Measurements from ENCODE around the gene TMOD2.

The TMOD2 gene

GRCh38 chr15:51751697-51752683, 593 bp downstream of the TMOD2 start:
- Mint-ChIP-seq H3K27ac (no peak overlapping the region), H3K4me3 (peak overlapping the region; percentile 87), H3K27me3 (peaks cover 27% of the 10 kb centered on the region), H3K4me1 (peaks cover 41% of the 10 kb centered on the region), H3K9me3 (no peaks in the 10 kb centered on the region)
- ATAC-seq (peak; percentile 69), DNase-seq (peak in 1 of 2 donors; percentile 18)

GRCh38 chr15:51752888-51753287, 1.5 kb downstream of the TMOD2 start:
- H3K4me1 Mint-ChIP-seq: peaks cover 41% of the 10 kb centered on the region
- ATAC-seq (no peak), DNase-seq (no peak)
- H3K27ac Mint-ChIP-seq: no peak overlapping the region
- peaks cover 27% of the 10 kb centered on the region for H3K27me3 Mint-ChIP-seq
- no peaks in the 10 kb centered on the region for H3K9me3 Mint-ChIP-seq
- H3K4me3 Mint-ChIP-seq: peak overlapping the region in 1 of 2 donors; percentile 48

- Mint-ChIP-seq H3K9me3 (no peaks in the 10 kb centered on the region), H3K27ac (no peak overlapping the region), H3K4me1 (peaks cover 41% of the 10 kb centered on the region), H3K4me3 (no peak overlapping the region), H3K27me3 (peaks cover 27% of the 10 kb centered on the region)
- ATAC-seq (no peak), DNase-seq (no peak)
Observed at GRCh38 chr15:51754267-51754666, 2.9 kb downstream of the TMOD2 start.

GRCh38 chr15:51755790-51756189, 4.4 kb downstream of the TMOD2 start:
- H3K27me3 Mint-ChIP-seq: peaks cover 16% of the 10 kb centered on the region
- H3K4me3 Mint-ChIP-seq: no peak overlapping the region
- H3K9me3 Mint-ChIP-seq: no peaks in the 10 kb centered on the region
- DNase-seq: no peak
- H3K27ac Mint-ChIP-seq: no peak overlapping the region
- no peak for ATAC-seq
- H3K4me1 Mint-ChIP-seq: peaks cover 40% of the 10 kb centered on the region

GRCh38 chr15:51756482-51756881, 5.1 kb downstream of the TMOD2 start:
- DNase-seq (no peak), ATAC-seq (no peak)
- Mint-ChIP-seq H3K27ac (no peak overlapping the region), H3K4me1 (peaks cover 35% of the 10 kb centered on the region), H3K27me3 (peaks cover 10% of the 10 kb centered on the region), H3K9me3 (no peaks in the 10 kb centered on the region), H3K4me3 (no peak overlapping the region)

- DNase-seq: no peak
- peaks cover 9% of the 10 kb centered on the region for H3K27me3 Mint-ChIP-seq
- no peak for ATAC-seq
- H3K4me1 Mint-ChIP-seq: peaks cover 29% of the 10 kb centered on the region
- no peak overlapping the region for H3K4me3 Mint-ChIP-seq
- H3K27ac Mint-ChIP-seq: no peak overlapping the region
- no peaks in the 10 kb centered on the region for H3K9me3 Mint-ChIP-seq
Observed at GRCh38 chr15:51757450-51757849, 6.1 kb downstream of the TMOD2 start.

GRCh38 chr15:51758645-51759044, 7.2 kb downstream of the TMOD2 start:
- Mint-ChIP-seq H3K27ac (no peak overlapping the region), H3K9me3 (no peaks in the 10 kb centered on the region), H3K4me1 (peaks cover 17% of the 10 kb centered on the region), H3K27me3 (no peaks in the 10 kb centered on the region), H3K4me3 (no peak overlapping the region)
- DNase-seq (no peak), ATAC-seq (no peak)

- Mint-ChIP-seq H3K27me3 (no peaks in the 10 kb centered on the region), H3K9me3 (no peaks in the 10 kb centered on the region), H3K4me1 (peaks cover 11% of the 10 kb centered on the region), H3K27ac (no peak overlapping the region), H3K4me3 (no peak overlapping the region)
- ATAC-seq (peak; percentile 35), DNase-seq (no peak)
Observed at GRCh38 chr15:51759557-51760070, 8.2 kb downstream of the TMOD2 start.

- no peak for DNase-seq
- H3K4me1 Mint-ChIP-seq: peaks cover 2% of the 10 kb centered on the region
- H3K27ac Mint-ChIP-seq: no peak overlapping the region
- H3K9me3 Mint-ChIP-seq: no peaks in the 10 kb centered on the region
- no peaks in the 10 kb centered on the region for H3K27me3 Mint-ChIP-seq
- H3K4me3 Mint-ChIP-seq: no peak overlapping the region
- ATAC-seq: no peak
Observed at GRCh38 chr15:51760805-51761204, 9.4 kb downstream of the TMOD2 start.

- H3K9me3 Mint-ChIP-seq: peaks cover 9% of the 10 kb centered on the region in 2 donors
- no peak for ATAC-seq
Observed at GRCh38 chr15:51765751-51766150, 14.4 kb downstream of the TMOD2 start.

GRCh38 chr15:51766341-51766740, 14.9 kb downstream of the TMOD2 start:
- no peak overlapping the region for H3K4me3 Mint-ChIP-seq
- no peaks in the 10 kb centered on the region for H3K27me3 Mint-ChIP-seq
- H3K9me3 Mint-ChIP-seq: peaks cover 9% of the 10 kb centered on the region in 2 donors
- no peak overlapping the region for H3K27ac Mint-ChIP-seq
- peaks cover 9% of the 10 kb centered on the region for H3K4me1 Mint-ChIP-seq
- DNase-seq (no peak), ATAC-seq (no peak)

More at GRCh38 chr15:51765751-51766150, 14.4 kb downstream of the TMOD2 start:
- Mint-ChIP-seq H3K4me1 (peaks cover 9% of the 10 kb centered on the region), H3K27ac (no peak overlapping the region), H3K27me3 (no peaks in the 10 kb centered on the region), H3K4me3 (no peak overlapping the region)
- DNase-seq: no peak

GRCh38 chr15:51768018-51768417, 16.6 kb downstream of the TMOD2 start:
- H3K4me3 Mint-ChIP-seq: peak overlapping the region; percentile 13 to 61
- DNase-seq (peak; percentile 12 to 18), ATAC-seq (peak; percentile 52)
- H3K27ac Mint-ChIP-seq: peak overlapping the region; percentile 67 to 96
- H3K4me1 Mint-ChIP-seq: peaks cover 9% of the 10 kb centered on the region
- H3K9me3 Mint-ChIP-seq: peaks cover 9% of the 10 kb centered on the region in 2 donors
- no peaks in the 10 kb centered on the region for H3K27me3 Mint-ChIP-seq

GRCh38 chr15:51770902-51771301, 19.5 kb downstream of the TMOD2 start:
- H3K27ac Mint-ChIP-seq: no peak overlapping the region
- H3K9me3 Mint-ChIP-seq: peaks cover 9% of the 10 kb centered on the region in 2 donors
- ATAC-seq (no peak), DNase-seq (no peak)
- H3K4me3 Mint-ChIP-seq: no peak overlapping the region
- no peaks in the 10 kb centered on the region for H3K27me3 Mint-ChIP-seq
- H3K4me1 Mint-ChIP-seq: peaks cover 10% of the 10 kb centered on the region

GRCh38 chr15:51771773-51772172, 20.4 kb downstream of the TMOD2 start:
- DNase-seq: no peak
- peaks cover 9% of the 10 kb centered on the region in 2 donors for H3K9me3 Mint-ChIP-seq
- no peak overlapping the region for H3K4me3 Mint-ChIP-seq
- no peak for ATAC-seq
- no peaks in the 10 kb centered on the region for H3K27me3 Mint-ChIP-seq
- peaks cover 16% of the 10 kb centered on the region for H3K4me1 Mint-ChIP-seq
- no peak overlapping the region for H3K27ac Mint-ChIP-seq

- H3K27me3 Mint-ChIP-seq: no peaks in the 10 kb centered on the region
- DNase-seq (no peak), ATAC-seq (no peak)
Observed at GRCh38 chr15:51774916-51775315, 23.5 kb downstream of the TMOD2 start.

More at GRCh38 chr15:51774916-51775315, 23.5 kb downstream of the TMOD2 start:
- H3K9me3 Mint-ChIP-seq: no peaks in the 10 kb centered on the region
- H3K27ac Mint-ChIP-seq: no peak overlapping the region
- H3K4me1 Mint-ChIP-seq: peaks cover 7% of the 10 kb centered on the region
- no peak overlapping the region for H3K4me3 Mint-ChIP-seq

All from stimulated activated naive CD8-positive, alpha-beta T cell treated with anti-CD3 and anti-CD28 coated beads, Interleukin-15, amount 100 ng/mL, for 72 hours (primary cell).